WI38 (cell line): ENCODE measurements around the gene CNOT2.

Experiments used
- H3K4me3 ChIP-seq: 2 replicates; pipeline ENCODE4 v1.5.1; 2011; ENCODE audit warnings: low read depth, mild to moderate bottlenecking, control low read depth, low read length
- TF ChIP-seq, protein P1 (sequence below): IDR thresholded peaks from 2 replicates; pipeline ENCODE4 v1.5.1; 2012; ENCODE audit warnings: low read depth, mild to moderate bottlenecking, control low read depth, low read length

CNOT2 gene

DNA sequence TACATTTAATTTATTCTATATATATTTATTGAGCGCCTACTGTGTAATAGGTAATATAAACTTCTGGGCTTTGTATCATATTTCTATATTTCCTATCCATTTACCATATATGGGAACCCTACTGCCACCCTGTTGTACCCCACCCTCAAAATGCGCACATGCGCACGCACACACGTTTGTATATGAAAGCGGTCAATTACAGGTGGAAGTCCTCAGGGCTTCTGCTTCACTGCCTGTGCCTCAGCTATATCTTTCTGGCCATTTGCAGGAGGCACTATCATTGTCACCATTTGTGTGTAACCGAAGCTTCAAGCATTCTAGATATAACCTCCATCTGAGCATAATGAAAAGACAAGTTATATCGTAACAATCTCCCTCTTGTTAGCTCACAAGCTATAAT is 91.5 kb downstream of the CNOT2 start:
- no peak overlapping the region for H3K4me3 ChIP-seq
- TF ChIP-seq, protein P1, sequence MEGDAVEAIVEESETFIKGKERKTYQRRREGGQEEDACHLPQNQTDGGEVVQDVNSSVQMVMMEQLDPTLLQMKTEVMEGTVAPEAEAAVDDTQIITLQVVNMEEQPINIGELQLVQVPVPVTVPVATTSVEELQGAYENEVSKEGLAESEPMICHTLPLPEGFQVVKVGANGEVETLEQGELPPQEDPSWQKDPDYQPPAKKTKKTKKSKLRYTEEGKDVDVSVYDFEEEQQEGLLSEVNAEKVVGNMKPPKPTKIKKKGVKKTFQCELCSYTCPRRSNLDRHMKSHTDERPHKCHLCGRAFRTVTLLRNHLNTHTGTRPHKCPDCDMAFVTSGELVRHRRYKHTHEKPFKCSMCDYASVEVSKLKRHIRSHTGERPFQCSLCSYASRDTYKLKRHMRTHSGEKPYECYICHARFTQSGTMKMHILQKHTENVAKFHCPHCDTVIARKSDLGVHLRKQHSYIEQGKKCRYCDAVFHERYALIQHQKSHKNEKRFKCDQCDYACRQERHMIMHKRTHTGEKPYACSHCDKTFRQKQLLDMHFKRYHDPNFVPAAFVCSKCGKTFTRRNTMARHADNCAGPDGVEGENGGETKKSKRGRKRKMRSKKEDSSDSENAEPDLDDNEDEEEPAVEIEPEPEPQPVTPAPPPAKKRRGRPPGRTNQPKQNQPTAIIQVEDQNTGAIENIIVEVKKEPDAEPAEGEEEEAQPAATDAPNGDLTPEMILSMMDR, result no peak

DNA sequence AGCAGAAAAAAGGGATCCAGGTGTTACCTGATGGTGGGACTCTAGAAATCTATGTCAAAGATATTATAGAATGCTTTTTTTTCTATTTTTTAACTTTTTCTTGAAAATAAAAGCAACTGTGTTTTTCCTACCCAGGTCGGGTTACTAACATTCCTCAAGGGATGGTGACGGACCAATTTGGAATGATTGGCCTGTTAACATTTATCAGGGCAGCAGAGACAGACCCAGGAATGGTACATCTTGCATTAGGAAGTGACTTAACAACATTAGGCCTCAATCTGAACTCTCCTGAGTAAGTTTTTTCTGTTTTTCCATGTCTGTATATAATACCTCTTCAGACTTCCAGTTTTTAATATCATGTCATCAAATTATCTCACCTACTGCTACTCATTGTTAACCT is 95.3 kb downstream of the CNOT2 start:
- no peak overlapping the region for H3K4me3 ChIP-seq
- TF ChIP-seq, protein P1, result no peak

DNA sequence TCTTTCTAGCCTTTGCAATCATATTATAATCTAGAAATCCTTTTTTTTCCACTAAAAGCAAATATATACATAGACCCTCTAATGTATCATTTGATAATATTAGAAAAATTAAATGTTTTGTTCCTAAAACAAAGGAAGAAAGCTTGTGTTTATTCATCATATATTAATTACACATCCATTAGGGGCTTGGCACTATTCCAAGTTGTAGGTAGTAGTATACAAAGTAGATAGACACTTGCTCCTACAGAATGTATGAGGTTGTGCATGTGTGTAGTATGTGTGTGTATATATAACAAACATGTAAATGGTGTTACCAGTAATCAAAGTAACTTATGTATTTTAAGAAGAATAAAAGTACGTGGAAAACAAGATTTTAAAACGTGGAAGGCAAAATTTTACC is 107.8 kb downstream of the CNOT2 start:
- H3K4me3 ChIP-seq, result no peak overlapping the region

DNA sequence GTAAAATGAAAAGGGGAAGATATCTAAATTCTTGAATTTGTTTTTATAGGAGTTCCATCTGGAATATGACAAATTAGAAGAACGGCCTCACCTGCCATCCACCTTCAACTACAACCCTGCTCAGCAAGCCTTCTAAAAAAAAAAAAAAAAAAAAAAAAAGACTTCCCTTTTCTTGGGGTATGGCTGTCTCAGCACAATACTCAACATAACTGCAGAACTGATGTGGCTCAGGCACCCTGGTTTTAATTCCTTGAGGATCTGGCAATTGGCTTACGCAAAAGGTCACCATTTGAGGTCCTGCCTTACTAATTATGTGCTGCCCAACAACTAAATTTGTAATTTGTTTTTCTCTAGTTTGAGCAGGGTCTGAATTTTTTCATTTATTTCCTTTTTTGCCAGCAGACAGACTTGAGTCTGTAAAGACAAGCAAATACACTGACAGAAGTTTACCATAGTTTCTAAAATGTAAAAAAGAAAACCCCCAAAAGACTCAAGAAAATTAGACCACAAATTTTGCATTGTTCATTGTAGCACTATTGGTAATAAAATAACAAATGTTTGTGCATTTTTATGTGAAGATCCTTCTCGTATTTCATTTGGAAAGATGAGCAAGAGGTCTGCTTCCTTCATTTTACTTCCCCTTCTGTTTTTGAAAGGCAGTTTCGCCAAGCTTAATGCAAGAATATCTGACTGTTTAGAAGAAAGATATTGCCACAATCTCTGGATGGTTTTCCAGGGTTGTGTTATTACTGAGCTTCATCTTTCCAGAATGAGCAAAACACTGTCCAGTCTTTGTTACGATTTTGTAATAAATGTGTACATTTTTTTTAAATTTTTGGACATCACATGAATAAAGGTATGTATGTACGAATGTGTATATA is 110.8 kb downstream of the CNOT2 start:
- H3K4me3 ChIP-seq, result no peak overlapping the region
- TF ChIP-seq, protein P1, result no peak

More for the DNA sequence above, 107.8 kb downstream of the CNOT2 start:
- TF ChIP-seq, protein P1, result no peak

DNA sequence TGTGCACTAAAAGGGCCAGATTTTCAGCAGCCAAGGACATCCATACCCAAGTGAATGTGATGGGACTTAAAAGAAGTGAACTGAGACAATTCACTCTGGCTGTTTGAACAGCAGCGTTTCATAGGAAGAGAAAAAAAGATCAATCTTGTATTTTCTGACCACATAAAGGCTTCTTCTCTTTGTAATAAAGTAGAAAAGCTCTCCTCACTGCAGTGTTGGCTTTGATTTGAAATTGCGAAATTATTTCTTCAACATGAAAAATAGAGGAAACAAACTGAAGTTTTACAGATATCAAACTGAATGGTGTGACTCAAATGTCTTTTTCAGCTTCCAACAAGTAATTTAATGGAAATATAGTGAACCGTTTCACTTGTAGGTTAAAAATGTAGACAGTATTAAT is 111.6 kb downstream of the CNOT2 start:
- TF ChIP-seq, protein P1, result no peak
- no peak overlapping the region for H3K4me3 ChIP-seq

DNA sequence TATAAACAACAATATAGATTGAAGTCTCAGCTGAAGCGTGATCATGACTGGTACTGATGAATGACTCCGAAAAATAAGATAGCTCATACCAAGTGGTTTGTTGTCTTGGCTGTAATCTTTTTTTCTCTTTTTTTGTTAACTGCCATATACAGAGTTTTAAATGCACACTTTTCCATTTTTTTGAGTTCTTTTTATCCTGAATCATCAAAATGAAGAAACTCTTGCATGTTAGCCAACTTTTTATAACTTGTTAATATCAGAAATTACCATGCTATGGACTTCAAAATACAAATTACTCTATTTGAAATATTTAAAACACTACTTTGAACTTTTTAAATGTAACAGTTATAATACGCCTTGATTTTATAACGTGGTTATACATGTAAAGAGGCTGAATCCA is 112.7 kb downstream of the CNOT2 start:
- no peak overlapping the region for H3K4me3 ChIP-seq
- TF ChIP-seq, protein P1, result no peak

DNA sequence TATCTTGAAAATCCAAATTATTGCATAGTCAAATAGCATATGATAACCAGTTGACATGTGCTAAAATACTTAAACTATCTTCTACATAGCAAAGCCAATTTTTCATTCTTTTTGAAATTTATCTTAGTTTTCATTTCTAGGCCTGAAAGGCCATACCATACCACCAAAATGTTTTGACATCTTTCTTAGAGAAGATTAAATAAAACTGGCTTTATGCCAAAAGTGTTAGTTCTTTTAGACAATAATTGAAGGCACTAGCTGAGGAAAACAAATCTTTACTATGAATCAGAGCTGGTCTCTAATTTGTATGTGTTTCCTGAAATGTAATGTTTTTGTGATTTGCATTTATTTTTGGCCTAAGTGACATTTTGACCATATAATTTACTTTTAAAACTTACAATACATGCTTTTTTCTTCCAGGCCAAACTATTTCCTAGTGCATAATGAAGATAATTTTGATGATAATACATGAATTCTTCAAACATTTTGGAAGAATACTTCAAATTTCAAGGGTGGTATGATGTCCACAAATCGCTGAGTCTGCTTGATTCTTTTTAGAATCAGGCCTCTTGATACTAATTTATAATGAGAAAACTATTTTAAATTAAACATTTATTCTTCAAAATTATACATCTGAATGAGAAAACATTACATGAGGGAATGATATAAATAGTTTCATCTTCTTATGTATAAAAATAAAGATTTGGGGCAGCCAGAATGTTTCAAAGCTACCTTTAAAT is 116.4 kb downstream of the CNOT2 start:
- no peak overlapping the region for H3K4me3 ChIP-seq
- TF ChIP-seq, protein P1, result no peak
